IPS-NIHi11 (cell line): ENCODE data around the gene PIP4K2C.
A peak's percentile ranks its signal among the peaks of the same experiment; 100 is the strongest.
"Not testable (repeated sequence)": the region's sequence is repeated elsewhere in the genome, so short reads cannot be mapped to it uniquely, and the experiment has no call there.

Experiments used
- DNase-seq: peaks from one replicate; pipeline ENCODE4 v3.0.0; 2012; ENCODE audit warnings: mixed read lengths, low spot score

Gene PIP4K2C

GRCh38 chr12:57585156-57585555 lies 5.8 kb upstream of the PIP4K2C start:
- no peak for DNase-seq

- no peak for DNase-seq
Measured at GRCh38 chr12:57586128-57586527, 4.9 kb upstream of the PIP4K2C start.

- no peak for DNase-seq
Measured at GRCh38 chr12:57586832-57587429, 4.1 kb upstream of the PIP4K2C start.

- DNase-seq: not testable (repeated sequence)
Measured at GRCh38 chr12:57588951-57589610, 1.9 kb upstream of the PIP4K2C start.

- DNase-seq: no peak
Measured at GRCh38 chr12:57590479-57590863, 521 bp upstream of the PIP4K2C start.

- DNase-seq: peak; percentile 42
Measured at GRCh38 chr12:57591782-57592325, 862 bp downstream of the PIP4K2C start.

GRCh38 chr12:57592551-57593165 lies 1.7 kb downstream of the PIP4K2C start:
- no peak for DNase-seq

- no peak for DNase-seq
Measured at GRCh38 chr12:57593187-57593586, 2.2 kb downstream of the PIP4K2C start.

- DNase-seq: no peak
Measured at GRCh38 chr12:57600395-57600794, 9.4 kb downstream of the PIP4K2C start.

GRCh38 chr12:57602544-57602943 lies 11.6 kb downstream of the PIP4K2C start:
- no peak for DNase-seq

- DNase-seq: no peak
Measured at GRCh38 chr12:57603324-57603723, 12.3 kb downstream of the PIP4K2C start.

- DNase-seq: peak; percentile 63
Measured at GRCh38 chr12:57603815-57604453, 12.9 kb downstream of the PIP4K2C start.

- DNase-seq: peak; percentile 79
Measured at GRCh38 chr12:57604454-57604991, 13.5 kb downstream of the PIP4K2C start, which contains the start of gene DTX3. Gene DTX3 (plus strand): TSS chr12:57604824. CDS start chr12:57606518, 1,694 bp downstream.

GRCh38 chr12:57604992-57605810 lies 14.2 kb downstream of the PIP4K2C start:
- peak; percentile 35 for DNase-seq

GRCh38 chr12:57605811-57606311 lies 14.9 kb downstream of the PIP4K2C start:
- no peak for DNase-seq

- no peak for DNase-seq
Measured at GRCh38 chr12:57606399-57606798, 15.4 kb downstream of the PIP4K2C start.

GRCh38 chr12:57606821-57607220 lies 15.8 kb downstream of the PIP4K2C start:
- no peak for DNase-seq

- no peak for DNase-seq
Measured at GRCh38 chr12:57607958-57608663, 17.1 kb downstream of the PIP4K2C start.

- DNase-seq: peak; percentile 52
Measured at GRCh38 chr12:57609101-57609780, 18.2 kb downstream of the PIP4K2C start.
